K562 (cell line): ENCODE results near the gene MYH11. TPM values are rescaled to one million over a fixed set of nuclear protein-coding genes. Genes with fewer than 3 reads are reported as not detected.

Source experiments
- C11orf30 ChIP-seq: fragments of 450-650 bp; IDR thresholded peaks from 2 replicates; pipeline ENCODE4 v1.6.1; 2016; ENCODE audit warnings: low read depth, mild to moderate bottlenecking
- CHD2 ChIP-seq: IDR thresholded peaks from 2 replicates; pipeline ENCODE4 v1.6.1; 2011; ENCODE audit warnings: low read depth, low read length
- DPF2 ChIP-seq: fragments of 450-650 bp; IDR thresholded peaks from 2 replicates; pipeline ENCODE4 v1.6.1; 2016
- ELF4 ChIP-seq: fragments of 450-650 bp; formaldehyde crosslinking; IDR thresholded peaks from 2 replicates; pipeline ENCODE4 v1.4.0; 2022; ENCODE audit warnings: missing genetic modification characterization
- FOSL1 ChIP-seq: fragments of 200-800 bp; sonication (Bioruptor generic); conservative IDR thresholded peaks from 2 replicates; pipeline ENCODE4 v1.6.1; 2016; ENCODE audit warnings: missing genetic modification characterization, missing compliant biosample characterization
- L3MBTL2 ChIP-seq: fragments of 450-650 bp; IDR thresholded peaks from 2 replicates; pipeline ENCODE4 v1.6.1; 2016; ENCODE audit warnings: mild to moderate bottlenecking, moderate library complexity
- NFE2 ChIP-seq: IDR thresholded peaks from 2 replicates; pipeline ENCODE4 v1.6.1; 2014; ENCODE audit warnings: antibody characterized with exemption, low read depth
- NRF1 ChIP-seq, 2 experiments: fragments of 450-650 bp; IDR thresholded peaks in 1 of 2; conservative IDR thresholded peaks in 1 of 2; 2 replicates each; pipeline ENCODE4 v1.6.1; 2014; ENCODE audit warnings: mild to moderate bottlenecking in 2 of 2
- ZNF24 ChIP-seq: fragments of 450-650 bp; IDR thresholded peaks from 2 replicates; pipeline ENCODE4 v1.6.1; 2016
- polyA plus RNA-seq, 8 experiments: library from polyadenylated mRNA; depleted of rRNA in 4 of 8; stranded (reverse) in 5 of 8; unstranded in 3 of 8; fragments of >200 nt; fragmentation: Nextera tagmentation in 2 of 8; fragmentation: Illumina TruSeq in 1 of 8; extraction: Ambion mirVana in 2 of 8; extraction: Trizol in 1 of 8; gene quantifications; 2 replicates each; pipeline versions ENCODE4 v1.2.1 to v1.2.3, GENCODE V29; 2011 to 2014; ENCODE audit warnings: inconsistent platforms in 1 of 8, missing spikeins in 1 of 8
- total RNA-seq, 7 experiments: library from RNA; depleted of rRNA in 6 of 7; stranded (reverse); fragments of >200 nt in 6 of 7; fragmentation: Illumina TruSeq in 2 of 7; extraction: Trizol in 2 of 7; gene quantifications; 2 replicates each; pipeline versions ENCODE4 v1.2.1 to v1.2.3, GENCODE V29; 2011 to 2021; ENCODE audit warnings: low replicate concordance in 1 of 7
- TF ChIP-seq, protein P1 (sequence below): fragments of 450-650 bp; formaldehyde crosslinking; IDR thresholded peaks from 2 replicates; pipeline ENCODE4 v1.4.0; 2022; ENCODE audit warnings: missing genetic modification characterization
- TF ChIP-seq, protein P2 (sequence below), 2 experiments: fragments of 450-650 bp in 1 of 2; sonication (generic) in 1 of 2; formaldehyde crosslinking in 1 of 2; IDR thresholded peaks in 1 of 2; conservative IDR thresholded peaks in 1 of 2; 2 replicates each; pipeline versions ENCODE4 v1.6.1 to v1.8.1; 2016 to 2023; ENCODE audit warnings: mild to moderate bottlenecking in 2 of 2, moderate library complexity in 2 of 2, inconsistent platforms in 1 of 2, missing genetic modification reagents in 1 of 2

MYH11 gene
- total and polyA plus RNA-seq, 9 of the 15 experiments (the other 6 are each of a cell fraction or from before 2014, with no cell fraction given), result 0.05 to 0.47 (median 0.08) TPM; not detected in 5

DNA sequence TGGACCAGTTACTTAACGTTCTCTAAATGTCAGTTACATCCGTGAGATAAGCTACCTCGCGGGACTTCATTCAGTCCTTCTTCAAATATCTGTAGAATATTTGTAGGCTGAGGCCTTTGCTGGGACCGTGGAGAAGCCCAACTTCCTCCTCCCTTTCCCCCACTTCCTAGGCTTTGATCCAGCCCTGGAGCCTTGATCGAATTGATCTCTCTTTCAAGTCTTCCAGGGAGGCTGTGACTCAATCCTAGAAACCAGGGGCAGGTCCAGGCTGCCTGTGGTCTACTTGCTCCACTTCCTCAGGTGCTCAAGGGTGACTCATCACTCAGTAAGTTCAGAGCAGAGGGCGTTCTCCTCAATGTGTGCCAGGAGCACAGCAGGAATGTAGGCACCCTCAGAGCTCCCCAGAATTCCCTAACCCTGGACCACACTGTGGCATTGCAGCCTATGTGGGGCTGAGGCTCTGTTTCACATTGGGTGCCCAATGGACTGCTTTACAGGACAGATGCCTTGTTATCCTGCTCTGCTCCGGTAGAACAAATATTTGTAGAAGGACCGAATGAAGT is 42.8 kb upstream of the MYH11 start (continued):
- TF ChIP-seq, protein P1, sequence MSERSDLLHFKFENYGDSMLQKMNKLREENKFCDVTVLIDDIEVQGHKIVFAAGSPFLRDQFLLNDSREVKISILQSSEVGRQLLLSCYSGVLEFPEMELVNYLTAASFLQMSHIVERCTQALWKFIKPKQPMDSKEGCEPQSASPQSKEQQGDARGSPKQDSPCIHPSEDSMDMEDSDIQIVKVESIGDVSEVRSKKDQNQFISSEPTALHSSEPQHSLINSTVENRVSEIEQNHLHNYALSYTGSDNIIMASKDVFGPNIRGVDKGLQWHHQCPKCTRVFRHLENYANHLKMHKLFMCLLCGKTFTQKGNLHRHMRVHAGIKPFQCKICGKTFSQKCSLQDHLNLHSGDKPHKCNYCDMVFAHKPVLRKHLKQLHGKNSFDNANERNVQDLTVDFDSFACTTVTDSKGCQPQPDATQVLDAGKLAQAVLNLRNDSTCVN (CRISPR knock-in tag), result no peak
- TF ChIP-seq L3MBTL2, result 0 out of 2 replicates have a peak, but pooled peaks have one; percentile 24
- no peak for TF ChIP-seq ZNF24
- peak in 1 of 2 experiments; percentile 41; a peak in 1 of 4 replicates for TF ChIP-seq NRF1 (conservative IDR thresholded peaks at IDR 0.05 in 1 of 2, IDR thresholded peaks at IDR 0.05 in 1 of 2)
- no peak for TF ChIP-seq ELF4 (CRISPR knock-in tag)
- TF ChIP-seq FOSL1 (tag), result peak; percentile 91
- TF ChIP-seq C11orf30, result peak; percentile 51; the same call in 1 of the 2 replicates
- TF ChIP-seq DPF2, result peak; percentile 76
- TF ChIP-seq, protein P2, sequence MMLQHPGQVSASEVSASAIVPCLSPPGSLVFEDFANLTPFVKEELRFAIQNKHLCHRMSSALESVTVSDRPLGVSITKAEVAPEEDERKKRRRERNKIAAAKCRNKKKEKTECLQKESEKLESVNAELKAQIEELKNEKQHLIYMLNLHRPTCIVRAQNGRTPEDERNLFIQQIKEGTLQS (IDR thresholded peaks at IDR 0.05), result peak; percentile 95
- TF ChIP-seq, protein P2 (CRISPR knock-in tag; conservative IDR thresholded peaks at IDR 0.05), result 0 out of 2 replicates have a peak, but pooled peaks have one; percentile 46
- peak; percentile 77 for TF ChIP-seq NFE2
- peak; percentile 46; the same call in 1 of the 2 replicates for TF ChIP-seq CHD2
